NCI-H524 (cell line): ENCODE results near the gene EYA4.

Source experiments
- DNase-seq, 2 experiments: peaks; one replicate each; lab custom pipeline; 2025; lab: John Stamatoyannopoulos, UW

Gene EYA4

GRCh38 chr6:133456944-133457343 lies 215.8 kb downstream of the EYA4 start:
- no peak for DNase-seq

DNA sequence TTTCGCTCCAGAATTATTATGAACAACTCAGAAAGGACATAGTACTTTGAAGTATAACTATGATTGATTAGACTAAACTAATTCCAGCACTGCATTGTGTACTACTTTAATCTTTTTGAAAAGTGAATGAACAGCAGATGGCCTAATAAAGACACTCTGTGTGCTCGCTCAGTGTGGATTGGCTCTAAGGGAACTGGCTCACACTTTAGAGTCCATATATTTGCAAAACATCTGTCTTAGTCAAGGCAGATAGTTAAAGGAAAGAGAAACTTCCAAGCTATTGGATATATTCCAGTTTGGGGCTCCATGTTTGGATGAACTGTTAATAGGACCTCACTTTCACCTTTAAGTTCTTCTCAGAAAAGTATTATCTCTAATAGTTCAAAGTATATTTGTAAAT lies 218.9 kb downstream of the EYA4 start:
- peak; percentile 28 to 87 for DNase-seq

DNA sequence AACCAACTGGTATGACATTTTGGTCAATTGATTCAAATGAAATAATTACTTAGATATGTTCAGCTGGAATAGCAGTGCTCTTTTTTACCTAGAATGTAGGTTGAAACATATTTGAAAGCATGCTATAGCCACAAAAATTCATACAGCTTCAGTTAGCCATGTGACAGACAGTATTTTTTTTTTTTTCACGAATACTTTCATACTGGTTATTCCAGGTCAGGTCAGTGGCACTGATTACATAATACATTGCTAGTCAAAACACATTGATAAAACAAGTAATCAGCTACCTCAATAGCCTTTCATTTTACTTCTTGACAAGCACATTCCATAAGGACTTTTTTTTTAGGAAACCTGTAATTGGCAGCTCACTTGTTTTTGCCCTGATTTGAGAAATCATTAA lies 222.6 kb downstream of the EYA4 start:
- no peak for DNase-seq

- DNase-seq: no peak
Measured at GRCh38 chr6:133466680-133467079, 225.5 kb downstream of the EYA4 start.

DNA sequence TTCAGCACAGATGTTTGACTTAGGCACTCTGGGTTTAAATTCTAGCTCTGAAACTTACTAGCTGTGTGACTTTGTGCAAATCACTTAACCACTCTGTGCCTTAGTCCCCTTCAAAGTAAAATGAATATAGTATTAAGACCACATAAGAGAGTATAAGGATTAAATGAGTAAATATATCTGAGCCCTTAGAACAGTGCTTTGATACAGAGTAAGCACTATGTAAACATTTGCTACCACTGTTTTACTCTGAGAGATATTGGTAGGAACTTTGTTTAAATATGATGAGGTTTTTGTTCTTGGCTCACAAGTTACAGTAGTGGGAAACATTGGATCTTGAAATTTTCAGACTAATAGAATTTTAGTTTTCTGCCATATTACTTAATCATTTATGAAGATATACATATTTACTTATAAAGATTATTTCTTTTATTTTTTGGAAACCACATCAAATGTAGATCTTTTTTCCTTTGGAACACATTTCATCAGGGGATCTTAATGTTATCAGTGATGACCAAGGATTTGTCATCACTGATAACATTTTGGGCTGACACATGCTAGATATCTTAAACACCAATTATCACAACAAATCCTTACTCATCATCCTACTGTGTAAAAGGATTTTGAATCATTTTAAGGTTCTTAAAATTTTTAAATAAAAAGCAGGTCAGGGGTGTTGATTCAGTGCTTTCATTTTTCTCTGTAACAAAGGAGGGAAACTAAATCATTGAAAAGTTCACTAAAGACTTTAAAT lies 226.2 kb downstream of the EYA4 start:
- no peak for DNase-seq

GRCh38 chr6:133467982-133468380 lies 226.8 kb downstream of the EYA4 start:
- DNase-seq: no peak

GRCh38 chr6:133468591-133468990 lies 227.4 kb downstream of the EYA4 start:
- no peak for DNase-seq

- DNase-seq: peak in 1 of 2 experiments; percentile 7
Measured at GRCh38 chr6:133474516-133474915, 233.4 kb downstream of the EYA4 start.

DNA sequence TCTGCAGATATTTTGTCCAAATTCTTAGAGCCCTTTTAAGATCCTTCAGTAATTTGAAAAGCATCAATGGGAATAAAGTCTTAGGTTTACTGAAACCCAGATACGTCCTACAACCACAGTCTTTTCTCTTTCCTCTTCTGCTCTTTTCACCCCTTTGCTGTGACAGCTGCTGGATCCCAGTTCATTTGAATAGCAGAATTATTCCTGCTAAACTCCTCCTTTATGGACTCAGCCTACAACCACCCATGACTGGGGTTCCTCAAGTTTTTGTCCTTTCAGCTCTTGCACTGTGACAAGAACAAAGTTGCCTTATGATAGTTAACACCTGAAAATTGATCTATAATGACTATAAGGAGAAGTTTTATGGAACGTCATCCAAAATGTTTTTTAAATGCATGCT lies 237.5 kb downstream of the EYA4 start:
- no peak for DNase-seq

- DNase-seq: no peak
Measured at GRCh38 chr6:133487174-133487573, 246.0 kb downstream of the EYA4 start.

DNA sequence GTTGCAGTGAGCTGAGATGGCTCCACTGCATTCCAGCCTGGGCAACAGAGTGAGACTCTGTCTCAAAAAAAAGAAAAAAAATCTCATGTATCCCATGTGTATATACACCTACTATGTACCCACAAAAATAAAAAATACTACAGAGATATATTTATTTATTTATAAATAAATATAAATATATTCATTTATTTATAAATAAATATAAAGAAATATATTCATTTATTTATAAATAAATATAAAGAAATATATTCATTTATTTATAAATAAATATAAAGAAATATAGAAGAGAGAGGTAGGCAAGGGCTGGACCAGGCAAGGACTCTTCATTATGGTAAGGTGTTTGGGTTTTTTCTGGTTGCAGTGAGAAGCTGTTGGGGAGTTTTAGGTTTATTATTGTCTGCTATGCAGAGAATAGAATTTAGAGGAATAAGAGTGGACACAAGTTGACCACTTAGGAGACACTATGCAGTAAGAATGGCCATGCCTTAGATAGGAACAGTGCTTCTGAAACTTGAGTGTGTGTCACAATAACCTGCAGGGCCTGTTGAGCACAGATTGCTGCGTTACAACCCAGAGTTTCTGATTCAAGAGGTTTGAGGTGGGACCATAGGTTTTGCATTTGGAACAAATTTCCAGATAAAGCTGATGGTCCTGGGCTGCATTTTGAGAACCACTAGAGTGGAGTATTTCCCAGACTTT lies 254.2 kb downstream of the EYA4 start:
- no peak for DNase-seq

GRCh38 chr6:133499662-133500061 lies 258.5 kb downstream of the EYA4 start:
- DNase-seq: no peak

GRCh38 chr6:133501675-133502270 lies 260.6 kb downstream of the EYA4 start:
- DNase-seq: no peak

DNA sequence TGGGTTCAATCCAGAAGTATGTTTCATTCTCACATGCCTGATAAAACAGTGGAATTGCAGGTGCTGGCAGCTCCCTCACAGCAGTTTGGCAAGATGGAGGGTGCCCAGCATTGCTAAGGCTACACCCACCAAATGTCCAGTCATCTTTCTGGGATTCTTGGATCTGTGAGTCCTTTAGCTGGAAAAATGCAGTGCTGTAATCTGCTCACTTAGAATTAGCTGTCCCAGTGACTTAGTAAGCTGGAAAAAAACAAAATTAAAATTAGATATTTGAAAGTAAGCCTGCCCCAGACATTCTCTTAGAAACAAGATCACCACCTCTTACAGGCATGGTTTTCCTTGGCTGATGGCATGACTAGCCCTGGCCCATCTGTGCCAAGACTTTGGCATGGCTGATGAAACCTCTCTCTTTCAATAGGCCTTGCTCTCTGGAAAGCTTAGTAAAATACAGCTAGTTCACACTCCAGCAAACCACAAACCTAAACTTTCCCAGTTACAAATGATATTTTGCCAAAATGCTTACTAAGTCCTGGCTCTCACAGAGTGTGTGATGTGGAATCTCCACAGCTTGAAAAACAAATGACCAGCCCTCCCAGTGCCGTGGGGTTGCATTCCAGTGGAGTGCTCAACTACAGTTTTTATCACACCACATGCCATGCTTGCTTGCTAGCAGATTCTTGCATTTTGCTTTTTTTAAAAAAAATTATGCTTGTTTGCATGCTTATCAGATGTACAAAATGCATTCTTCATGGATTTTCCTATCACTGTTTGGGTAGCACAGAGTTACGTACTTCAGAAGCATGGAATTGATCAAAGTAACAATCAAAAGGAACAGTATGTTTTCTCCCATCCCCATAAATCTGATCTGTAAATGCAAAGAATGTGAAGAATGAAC lies 261.5 kb downstream of the EYA4 start:
- no peak for DNase-seq

- DNase-seq: no peak
Measured at GRCh38 chr6:133503336-133503729, 262.2 kb downstream of the EYA4 start.

DNA sequence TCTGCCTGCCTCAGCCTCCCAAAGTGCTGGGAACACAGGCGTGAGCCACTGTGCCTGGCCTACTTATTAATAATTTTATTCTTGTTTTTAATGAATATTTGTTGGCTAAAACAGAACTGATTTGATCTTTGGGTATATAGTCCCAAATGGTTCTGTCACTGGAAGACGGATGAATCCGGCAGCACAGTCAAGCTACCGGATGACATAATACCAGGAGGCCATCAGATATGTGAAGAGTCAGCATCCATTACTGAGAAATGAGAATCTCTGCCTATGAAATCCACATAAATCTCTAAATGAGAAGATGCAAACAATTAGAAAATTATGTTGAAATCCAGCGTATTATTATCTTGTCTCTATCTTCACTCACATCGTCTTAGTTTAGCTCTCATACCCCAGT lies 263.0 kb downstream of the EYA4 start:
- no peak for DNase-seq

GRCh38 chr6:133504761-133505160 lies 263.6 kb downstream of the EYA4 start:
- DNase-seq: no peak

DNA sequence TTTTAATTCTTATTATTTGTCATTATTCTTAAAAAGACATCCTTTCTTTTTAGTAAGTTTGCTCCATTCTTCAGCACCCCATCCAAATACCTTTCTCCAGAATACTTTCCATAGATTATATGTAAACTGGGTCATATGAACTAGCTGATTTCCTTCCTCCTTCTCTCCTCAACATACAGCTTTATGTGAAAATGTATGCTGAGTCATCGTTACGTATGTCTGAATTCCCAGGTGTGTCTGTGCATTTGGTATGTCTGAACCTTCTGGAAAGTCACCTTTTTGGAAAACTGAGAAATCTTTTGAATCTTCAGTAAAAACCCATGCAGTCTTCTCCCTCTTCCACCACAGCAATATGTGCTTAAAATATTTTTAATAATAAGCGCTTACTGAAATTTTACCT lies 264.5 kb downstream of the EYA4 start:
- DNase-seq: no peak

DNA sequence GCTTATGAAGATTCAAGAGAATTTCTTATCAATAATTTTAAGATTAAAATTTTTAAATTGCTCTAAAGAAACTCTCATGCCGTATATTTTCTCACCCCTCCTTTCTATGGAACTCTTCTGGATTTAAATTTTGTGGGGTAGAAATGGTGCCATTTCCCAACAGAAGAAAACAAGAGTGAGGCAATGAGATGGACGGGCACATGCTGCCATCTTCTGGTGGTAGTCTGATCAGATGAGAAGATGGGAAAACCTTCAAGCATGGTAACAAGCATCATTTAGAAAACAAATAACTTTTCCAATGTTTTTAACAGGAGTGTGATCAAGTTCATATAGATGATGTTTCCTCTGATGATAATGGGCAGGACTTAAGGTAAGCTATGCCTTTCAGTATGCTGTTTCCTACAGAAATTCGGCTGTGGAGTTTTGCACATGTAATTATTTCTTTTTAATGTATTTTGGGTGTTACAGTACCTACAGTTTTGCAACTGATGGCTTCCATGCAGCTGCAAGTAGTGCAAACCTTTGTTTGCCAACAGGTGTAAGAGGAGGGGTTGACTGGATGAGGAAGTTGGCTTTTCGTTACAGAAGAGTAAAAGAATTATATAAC lies 271.4 kb downstream of the EYA4 start:
- DNase-seq: peak; percentile 34 to 73

GRCh38 chr6:133523816-133524215 lies 282.7 kb downstream of the EYA4 start:
- no peak for DNase-seq

- DNase-seq: no peak
Measured at GRCh38 chr6:133526436-133526835, 285.3 kb downstream of the EYA4 start.

GRCh38 chr6:133528566-133528965 lies 287.4 kb downstream of the EYA4 start:
- DNase-seq: no peak
